ENCODE data around the gene CBS.

- TF ChIP-seq CTCF (IDR thresholded peaks at IDR 0.05; ENCODE audit: low read depth, low read length) (no peak), POLR2A (IDR thresholded peaks at IDR 0.05; ENCODE audit: extremely low read depth, insufficient read length) (no peak)
- TF ChIP-seq, protein P1, sequence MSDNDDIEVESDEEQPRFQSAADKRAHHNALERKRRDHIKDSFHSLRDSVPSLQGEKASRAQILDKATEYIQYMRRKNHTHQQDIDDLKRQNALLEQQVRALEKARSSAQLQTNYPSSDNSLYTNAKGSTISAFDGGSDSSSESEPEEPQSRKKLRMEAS (IDR thresholded peaks at IDR 0.05; ENCODE audit: low read depth, low read length): no peak
Observed at GRCh38 chr21:43015906-43016540, 59.6 kb downstream of the CBS start.

Measured in NB4 (cell line).